GM21723 (cell line): ENCODE measurements around the gene FAM222B.
A peak's percentile ranks its signal among the peaks of the same experiment; 100 is the strongest.
"Not testable (repeated sequence)": the region's sequence is repeated elsewhere in the genome, so short reads cannot be mapped to it uniquely, and the experiment has no call there.

Source experiments
- ATAC-seq: cut with Tn5 transposase; IDR thresholded peaks from one replicate; pipeline ENCODE4 v1.9.1; 2021; ENCODE audit warnings: mild to moderate bottlenecking, moderate library complexity; ENCODE audit not compliant: unreplicated experiment

FAM222B gene

DNA sequence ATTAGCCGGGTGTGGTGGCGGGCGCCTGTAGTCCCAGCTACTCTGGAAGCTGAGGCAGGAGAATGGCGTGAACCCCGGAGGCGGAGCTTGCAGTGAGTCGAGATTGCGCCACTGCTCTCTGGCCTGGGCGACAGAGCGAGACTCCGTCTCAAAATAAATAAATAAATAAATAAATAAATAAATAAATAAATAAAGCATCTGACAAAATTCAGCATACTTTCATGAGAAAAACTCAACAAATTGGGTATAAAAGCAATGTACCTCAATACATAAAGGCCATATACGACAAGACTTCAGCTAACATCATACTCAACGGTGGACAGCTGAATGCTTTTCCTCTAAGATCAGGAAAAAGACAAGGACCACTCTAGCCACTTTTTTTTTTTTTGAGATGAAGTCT is 63.0 kb downstream of the FAM222B start:
- ATAC-seq = not testable (repeated sequence)

DNA sequence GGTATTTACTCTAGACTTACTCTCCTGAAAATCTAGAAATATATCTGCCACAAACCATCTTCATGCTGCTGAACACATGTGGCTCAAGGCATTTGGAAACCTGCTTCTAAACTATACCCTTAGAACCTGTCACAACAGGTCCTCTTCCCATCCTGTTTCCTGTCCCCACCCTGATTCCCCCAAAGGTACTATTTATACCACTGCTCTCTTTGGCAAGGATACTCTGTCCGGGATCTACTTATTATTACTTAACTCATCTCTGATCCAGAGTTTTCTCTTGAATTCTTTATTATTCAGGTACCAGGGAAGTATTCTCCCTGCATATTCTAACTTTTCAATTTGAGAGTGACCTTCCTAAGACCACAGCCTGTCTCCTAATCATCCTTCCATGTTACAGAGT is 65.4 kb downstream of the FAM222B start:
- no peak for ATAC-seq

DNA sequence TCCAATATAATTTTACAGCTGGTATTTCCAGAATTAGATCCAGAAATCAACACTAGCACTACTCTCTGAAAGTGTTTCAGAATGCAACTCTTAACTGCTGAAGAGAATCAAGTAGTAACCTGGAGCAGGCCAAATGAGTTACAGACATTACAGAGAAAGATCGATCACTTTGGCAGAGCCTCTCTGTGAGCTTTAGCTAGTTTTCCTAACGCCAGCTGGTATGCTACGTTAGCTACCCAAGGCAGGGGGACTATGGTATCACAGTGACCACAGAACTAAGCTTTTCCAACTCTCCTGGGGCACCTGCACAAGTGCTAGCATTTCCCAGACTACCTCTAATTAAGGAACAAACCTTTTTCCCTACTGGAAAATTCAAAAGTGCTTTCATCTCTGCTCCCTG is 68.4 kb downstream of the FAM222B start:
- no peak for ATAC-seq

DNA sequence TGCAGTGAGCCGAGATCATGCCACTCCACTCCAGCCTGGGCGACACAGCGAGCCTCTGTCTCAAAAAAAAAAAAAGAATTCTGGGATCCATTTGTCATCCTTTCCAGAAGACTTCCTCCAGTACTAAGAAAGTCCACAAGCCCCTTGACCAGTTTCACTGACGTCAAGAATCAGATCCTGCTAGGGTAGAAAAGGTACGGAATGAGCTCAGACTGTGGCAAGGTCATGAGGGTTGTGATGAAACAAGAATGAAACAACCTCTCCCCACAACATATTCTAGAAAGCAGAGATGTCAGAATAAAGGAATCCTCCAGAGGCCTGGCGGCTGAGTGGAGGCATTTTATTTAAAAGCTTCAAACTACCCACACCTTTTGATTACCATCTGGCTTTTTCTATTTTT is 68.9 kb downstream of the FAM222B start:
- ATAC-seq = no peak

DNA sequence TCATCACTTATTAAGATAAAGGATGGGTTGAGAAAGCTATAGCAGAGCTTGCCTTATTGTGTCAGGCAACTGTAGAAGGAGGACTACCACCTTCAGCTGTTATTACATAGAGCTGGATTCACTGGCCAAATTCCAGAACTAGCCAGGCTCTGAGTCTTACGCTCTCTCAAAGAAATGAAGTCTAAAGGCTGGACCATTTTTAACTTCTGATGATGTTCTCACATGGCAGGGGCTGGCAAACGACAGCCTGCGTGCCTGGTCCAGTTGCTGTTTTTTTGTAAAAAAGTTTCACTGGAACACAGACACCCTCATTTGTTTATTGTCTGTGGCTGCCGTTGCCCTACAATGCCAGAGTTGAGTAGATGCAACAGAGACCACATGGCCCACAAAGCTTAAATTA is 77.6 kb downstream of the FAM222B start:
- no peak for ATAC-seq

DNA sequence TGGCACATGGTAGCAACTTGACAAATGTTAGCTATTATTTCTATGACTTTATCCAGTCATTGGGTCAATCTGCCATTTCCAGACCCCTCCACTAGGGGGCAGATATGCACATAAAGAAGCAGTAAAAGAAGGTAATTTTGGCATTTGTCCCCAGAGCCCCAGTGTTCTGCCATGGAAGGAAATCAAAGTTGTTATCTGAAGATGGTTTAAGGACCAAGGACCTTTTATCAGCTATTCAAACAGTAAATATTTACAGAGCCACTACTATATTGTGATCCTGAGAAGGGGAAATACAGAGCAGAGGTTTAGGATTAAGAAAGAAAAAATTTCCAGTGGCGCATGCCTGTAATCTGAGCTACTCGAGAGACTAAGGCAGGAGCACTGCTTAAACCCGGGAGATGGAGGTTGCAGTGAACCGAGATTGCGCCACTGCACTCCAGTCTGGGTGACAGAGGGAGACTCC is 78.8 kb downstream of the FAM222B start:
- ATAC-seq = peak; percentile 42

DNA sequence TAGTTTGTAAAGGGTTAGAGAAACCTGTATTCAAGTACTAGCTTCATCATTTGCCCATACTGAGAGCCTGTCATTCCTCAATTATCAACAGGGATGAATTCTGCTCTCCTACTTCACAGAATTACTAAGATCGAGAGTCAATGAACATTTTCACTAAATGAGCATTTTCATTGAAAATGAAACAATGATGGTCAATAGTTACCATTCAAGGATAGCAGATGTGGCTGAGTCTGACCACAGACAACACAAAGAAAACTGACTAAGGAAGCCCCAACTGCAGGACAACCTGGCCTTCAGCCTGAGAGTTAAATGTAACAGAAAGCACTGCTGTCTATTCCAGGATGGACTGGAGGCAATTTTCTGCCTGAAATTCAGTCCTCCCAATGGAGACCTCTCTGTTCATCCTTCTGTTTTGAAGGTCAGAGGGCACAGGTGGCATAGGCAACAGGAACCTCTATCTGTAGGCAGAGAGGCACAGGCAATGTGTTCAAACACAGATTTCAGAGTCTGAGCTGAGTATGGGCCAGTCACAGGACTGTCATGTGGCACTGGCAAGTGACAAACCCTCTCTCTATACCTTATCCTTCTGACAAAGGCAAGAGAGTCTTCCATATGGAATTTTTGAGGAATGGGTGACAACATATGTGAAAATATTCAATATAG is 79.3 kb downstream of the FAM222B start:
- ATAC-seq = peak; percentile 63

DNA sequence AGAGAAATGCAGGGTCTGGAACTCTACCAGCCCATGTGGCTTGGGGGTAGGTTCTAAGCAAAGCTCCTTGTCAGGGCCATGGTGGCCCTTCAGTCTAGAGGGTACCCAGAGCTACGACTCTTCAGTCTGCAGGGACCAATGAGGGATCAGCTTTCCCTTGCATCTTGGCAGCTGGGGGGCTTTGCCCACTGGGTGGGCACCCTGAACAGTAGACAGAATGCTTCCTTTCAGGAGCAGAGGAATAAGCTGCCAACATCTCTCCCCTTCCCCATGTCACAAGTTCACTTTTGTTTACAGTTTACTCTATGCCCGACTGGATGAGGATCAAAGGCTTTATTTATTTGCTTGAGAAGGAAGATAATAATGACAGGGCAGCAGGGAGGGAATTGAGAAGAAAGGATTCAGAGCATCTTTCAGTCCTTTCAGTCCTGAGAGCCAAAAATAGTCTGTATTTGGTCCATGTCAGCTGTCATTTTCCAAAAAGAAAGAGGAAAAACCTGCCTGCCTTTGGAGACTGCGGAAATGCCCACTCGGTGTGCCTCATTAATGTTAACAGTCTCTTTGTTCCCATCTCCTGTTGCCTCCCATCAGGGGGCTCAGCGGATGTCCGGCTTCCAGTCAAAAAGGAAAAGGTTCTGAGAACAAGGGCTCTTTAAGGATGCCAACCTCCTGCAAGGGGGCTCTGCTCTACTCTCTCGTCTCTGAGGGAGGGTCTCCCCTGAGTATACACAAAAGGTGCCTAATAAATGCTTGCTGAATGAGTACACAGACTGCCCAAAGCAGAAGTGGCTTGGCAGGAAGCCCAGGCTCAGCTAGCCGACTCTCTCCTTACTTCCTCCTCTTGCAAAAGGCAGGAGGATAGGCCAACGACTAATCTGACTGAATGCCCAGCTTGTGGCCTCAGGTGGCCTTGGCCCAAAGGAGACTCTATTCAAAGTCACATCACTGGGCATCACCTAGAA is 81.7 kb downstream of the FAM222B start:
- ATAC-seq = no peak

DNA sequence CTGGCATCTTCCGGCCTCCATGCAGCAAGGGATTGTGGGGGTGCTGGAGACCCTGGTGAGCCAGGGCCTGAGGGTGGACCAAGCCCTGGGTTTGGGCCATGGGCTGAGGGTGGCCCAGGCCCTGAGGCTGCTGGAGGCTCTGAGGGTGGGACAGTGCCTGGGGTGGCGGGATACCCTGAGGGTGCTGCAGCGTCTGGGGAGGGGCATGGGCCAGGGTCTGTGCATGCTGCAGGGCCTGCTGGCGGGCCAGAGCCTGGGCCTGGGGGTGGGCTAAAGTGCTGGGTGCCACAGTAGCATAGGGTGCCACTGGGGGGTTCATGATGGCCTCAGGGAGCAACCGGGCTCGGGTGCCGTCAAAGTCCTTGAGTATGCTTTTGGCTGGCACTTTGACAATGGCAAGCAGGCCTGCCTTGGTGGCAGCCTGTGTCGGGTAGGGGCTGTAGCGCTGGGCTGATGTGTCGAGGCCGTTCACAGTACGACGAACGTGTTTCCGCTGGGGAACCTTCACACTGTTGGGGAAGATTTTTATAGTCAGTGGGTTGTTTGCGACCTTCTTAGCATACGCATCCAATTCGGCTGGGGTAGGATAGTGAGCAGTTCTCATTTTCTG is 83.2 kb downstream of the FAM222B start:
- no peak for ATAC-seq

DNA sequence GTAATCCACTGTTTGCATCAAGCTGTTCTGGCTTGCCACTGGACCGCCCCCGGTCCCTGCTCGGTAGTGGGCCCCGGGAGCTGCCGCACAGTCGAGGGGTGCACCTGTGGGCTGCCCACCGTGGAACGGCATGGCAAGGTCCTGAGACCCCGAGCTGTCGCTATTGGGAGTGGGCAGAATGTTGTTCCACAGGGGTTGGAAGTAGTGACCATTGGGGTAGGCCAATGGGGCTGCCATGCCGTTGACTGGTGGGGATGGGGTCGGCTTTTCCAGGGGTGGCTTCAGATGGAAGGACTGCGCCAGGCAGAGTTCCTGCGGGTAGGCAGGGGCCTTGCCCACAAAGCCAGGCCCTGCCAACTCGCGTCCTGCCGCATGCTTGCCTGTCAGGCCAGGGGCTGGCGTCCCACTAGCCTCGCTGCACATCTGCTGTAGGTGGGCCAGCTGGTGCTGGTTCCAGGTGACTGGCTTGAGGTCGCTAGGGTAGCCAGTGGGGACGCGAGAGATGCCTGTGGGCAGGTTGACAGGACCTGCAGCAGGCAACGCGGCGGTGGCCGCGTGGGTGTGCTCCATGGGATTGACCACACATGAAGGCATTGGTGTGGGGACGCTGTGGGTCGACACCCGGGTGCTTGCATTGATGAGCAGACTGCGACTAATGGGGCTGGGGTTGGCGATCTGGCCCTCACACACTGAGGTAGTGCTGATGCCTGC is 84.0 kb downstream of the FAM222B start:
- ATAC-seq = no peak

DNA sequence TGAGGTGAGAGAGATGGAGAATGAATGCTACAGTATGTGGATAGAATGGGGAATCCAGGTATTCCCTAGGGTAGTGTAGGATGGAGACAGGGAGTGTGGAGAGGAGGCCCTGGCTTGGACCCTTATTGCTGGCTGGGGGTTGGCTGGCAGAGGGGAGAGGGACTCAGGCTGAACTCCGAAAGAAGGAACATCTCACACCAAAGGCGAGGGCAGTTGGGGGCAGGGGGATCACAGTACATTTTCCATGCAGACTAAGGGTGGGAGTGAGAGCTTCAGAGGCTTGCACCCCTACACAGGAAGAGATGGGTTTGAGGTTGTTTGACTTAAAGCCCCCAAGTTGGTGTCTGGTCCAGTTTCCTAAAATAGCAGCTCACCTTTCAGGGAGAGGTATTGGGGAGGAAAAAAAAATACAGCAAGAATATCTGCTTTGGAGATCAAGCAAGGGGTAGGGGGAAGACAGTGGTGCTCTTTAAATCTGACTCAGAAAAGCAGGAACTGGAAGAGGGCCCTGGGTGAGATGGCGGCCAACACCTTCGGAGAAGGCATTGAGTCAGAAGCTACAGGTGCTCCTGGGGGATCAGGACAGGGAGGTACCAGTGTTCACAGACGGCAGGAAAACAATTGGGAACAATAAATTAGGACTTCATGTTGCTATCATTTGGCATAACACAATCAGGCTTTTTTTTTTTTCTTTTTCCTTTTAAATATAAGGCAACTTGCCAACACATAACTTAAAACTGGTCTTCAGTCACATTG is 86.4 kb downstream of the FAM222B start:
- no peak for ATAC-seq

DNA sequence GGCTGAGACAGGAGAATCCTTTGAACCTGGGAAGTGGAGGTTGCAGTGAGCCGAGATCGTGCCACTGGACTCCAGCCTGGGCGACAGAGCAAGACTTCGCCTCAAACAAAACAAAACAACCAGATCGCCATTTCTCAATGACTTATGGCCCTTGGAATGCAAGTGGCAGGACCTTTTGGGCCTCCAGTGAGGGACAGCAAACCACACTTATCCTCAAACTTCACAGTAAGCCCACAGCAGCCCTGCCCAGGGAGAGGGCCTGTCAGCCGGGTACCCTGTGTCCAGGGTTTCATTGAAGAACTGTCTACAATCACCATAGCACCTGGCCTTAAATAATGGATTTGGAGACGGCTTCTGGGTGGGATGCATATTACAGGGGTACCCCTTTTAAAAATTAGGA is 87.1 kb downstream of the FAM222B start:
- ATAC-seq = no peak

DNA sequence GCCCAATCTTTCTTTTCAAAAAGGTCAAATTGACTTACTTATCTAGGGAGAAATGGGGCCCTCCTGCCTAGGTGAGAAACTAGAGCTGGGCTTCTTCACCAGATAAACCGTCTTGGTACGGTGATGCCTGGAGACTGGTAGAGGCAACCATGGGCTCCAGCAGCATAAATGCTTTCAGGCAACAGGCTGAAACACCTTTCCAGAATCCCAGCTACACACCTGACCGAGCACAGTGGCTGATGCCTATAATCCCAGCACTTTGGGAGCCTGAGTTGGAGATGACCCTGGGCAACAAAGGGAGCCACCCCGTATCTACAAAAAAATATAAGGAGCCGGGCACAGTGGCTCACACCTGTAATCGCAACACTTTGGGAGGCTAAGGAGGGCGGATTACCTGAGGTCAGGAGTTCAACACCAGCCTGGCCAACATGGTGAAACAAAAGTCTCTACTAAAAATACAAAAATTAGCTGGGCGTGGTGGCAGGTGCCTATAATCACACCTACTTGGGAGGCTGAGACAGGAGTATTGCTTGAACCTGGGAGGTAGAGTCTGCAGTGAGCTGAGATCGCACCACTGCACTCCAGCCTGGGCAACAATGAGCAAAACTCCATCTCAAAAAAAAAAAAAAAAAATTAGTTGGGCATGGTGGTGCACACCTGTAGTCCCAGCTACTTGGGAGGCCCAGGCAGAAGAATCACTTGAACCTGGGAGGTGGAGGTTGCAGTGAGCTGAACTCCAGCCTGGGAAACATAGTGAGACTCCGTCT is 90.8 kb downstream of the FAM222B start:
- ATAC-seq = no peak

DNA sequence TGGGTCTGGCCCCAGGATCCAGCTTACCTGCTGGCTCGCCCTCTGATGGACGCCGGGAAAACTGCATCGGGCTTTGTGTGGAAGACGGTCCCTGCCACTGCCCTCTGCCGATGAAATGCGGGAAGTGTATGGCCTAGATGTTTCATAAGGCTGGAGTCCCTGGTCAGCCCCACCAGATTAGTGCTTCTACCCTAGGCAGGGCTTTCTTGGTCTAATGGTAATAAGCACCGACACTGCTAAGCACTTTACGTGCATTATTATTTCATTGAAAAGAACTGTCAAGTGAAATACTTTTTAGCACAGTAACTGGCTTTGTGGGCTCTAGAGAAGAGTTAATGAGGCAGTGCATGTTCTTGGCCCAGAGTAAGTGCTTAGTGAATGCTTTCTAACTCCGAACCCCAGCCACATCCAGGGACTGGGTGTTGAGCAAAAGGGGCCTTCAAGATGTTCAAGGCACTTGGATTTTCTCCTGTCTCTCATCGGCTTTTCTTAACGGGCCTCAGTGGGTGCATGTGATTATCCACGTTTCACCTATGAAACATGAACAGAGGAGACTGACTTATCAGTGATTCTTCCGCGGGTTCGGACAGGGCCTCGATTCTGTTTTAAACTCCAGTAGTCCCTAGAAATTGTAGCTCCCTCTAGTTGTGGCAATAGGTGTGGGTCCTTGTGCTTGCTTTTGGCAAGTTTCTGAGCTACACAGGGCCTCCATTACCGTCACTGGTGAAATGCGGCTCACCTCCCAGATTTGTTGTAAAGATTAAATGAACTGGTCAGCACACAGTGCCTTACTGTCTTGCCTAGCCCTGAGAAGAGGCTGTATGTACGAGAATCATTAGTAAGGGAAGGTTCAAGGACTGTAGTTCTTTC is 92.2 kb downstream of the FAM222B start:
- peak; percentile 67 for ATAC-seq

DNA sequence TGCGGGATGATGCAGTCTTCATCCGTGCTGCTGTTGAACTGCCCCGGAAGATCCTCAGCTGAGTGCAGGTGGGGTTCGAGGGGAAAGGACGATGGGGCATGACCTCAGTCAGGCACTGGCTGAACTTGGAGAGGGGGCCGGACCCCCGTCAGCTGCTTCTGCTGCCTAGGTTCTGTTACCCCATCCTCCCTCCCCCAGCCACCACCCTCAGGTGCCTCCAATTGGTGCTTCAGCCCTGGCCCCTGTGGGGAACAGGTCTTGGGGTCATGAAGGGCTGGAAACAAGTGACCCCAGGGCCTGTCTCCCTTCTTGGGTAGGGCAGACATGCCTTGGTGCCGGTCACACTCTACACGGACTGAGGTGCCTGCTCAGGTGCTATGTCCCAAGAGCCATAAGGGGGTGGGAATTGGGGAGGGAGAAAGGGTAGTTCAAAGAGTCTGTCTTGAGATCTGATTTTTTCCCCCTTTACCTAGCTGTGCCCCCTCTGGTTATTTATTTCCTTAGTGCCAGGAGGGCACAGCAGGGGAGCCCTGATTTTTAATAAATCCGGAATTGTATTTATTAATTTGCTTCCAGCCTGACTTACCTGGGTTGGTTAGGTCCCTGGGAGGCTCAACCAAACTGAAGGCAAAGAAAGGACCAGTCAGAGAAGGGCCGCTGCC is 92.9 kb downstream of the FAM222B start:
- no peak for ATAC-seq

DNA sequence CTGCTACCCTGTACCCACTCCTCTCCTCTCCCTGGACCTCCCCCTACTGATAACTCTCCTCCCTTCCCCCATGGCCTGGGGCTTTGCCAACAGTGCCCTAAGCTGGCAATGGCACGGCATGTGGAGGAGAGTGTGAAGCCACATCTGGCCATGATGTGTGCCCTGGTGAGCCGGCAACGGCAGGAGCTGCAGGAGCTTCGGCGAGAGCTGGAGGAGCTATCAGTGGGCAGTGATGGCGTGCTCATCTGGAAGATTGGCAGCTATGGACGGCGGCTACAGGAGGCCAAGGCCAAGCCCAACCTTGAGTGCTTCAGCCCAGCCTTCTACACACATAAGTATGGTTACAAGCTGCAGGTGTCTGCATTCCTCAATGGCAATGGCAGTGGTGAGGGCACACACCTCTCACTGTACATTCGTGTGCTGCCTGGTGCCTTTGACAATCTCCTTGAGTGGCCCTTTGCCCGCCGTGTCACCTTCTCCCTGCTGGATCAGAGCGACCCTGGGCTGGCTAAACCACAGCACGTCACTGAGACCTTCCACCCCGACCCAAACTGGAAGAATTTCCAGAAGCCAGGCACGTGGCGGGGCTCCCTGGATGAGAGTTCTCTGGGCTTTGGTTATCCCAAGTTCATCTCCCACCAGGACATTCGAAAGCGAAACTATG is 93.6 kb downstream of the FAM222B start:
- ATAC-seq = no peak
